ENCODE data around the gene S1PR4.

The S1PR4 gene

GRCh38 chr19:3186160-3186688 is 7.7 kb downstream of the S1PR4 start:
- TF ChIP-seq, protein P1, sequence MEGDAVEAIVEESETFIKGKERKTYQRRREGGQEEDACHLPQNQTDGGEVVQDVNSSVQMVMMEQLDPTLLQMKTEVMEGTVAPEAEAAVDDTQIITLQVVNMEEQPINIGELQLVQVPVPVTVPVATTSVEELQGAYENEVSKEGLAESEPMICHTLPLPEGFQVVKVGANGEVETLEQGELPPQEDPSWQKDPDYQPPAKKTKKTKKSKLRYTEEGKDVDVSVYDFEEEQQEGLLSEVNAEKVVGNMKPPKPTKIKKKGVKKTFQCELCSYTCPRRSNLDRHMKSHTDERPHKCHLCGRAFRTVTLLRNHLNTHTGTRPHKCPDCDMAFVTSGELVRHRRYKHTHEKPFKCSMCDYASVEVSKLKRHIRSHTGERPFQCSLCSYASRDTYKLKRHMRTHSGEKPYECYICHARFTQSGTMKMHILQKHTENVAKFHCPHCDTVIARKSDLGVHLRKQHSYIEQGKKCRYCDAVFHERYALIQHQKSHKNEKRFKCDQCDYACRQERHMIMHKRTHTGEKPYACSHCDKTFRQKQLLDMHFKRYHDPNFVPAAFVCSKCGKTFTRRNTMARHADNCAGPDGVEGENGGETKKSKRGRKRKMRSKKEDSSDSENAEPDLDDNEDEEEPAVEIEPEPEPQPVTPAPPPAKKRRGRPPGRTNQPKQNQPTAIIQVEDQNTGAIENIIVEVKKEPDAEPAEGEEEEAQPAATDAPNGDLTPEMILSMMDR (IDR thresholded peaks at IDR 0.05; ENCODE audit: insufficient read depth, low read length, poor library complexity, severe bottlenecking), result no peak
- Histone ChIP-seq H3K36me3 (ENCODE audit: control insufficient read depth, insufficient read depth, low read length) (peaks cover 8% of the 10 kb centered on the region), H3K27me3 (replicated peaks; ENCODE audit: control insufficient read depth, insufficient read depth, low read length) (no peaks in the 10 kb centered on the region), H3K4me3 (replicated peaks; ENCODE audit: low read depth, low read length) (peak overlapping the region; percentile 89)
- DNase-seq (ENCODE audit: extremely low read depth, insufficient read length), result no peak

- TF ChIP-seq, protein P1 (IDR thresholded peaks at IDR 0.05; ENCODE audit: insufficient read depth, low read length, poor library complexity, severe bottlenecking), result no peak
- Histone ChIP-seq H3K36me3 (ENCODE audit: control insufficient read depth, insufficient read depth, low read length) (peaks cover 8% of the 10 kb centered on the region), H3K27me3 (replicated peaks; ENCODE audit: control insufficient read depth, insufficient read depth, low read length) (no peaks in the 10 kb centered on the region), H3K4me3 (replicated peaks; ENCODE audit: low read depth, low read length) (peak overlapping the region; percentile 89)
- DNase-seq (ENCODE audit: extremely low read depth, insufficient read length), result peak; percentile 13
Measured at GRCh38 chr19:3186891-3187661, 8.5 kb downstream of the S1PR4 start.

DNA sequence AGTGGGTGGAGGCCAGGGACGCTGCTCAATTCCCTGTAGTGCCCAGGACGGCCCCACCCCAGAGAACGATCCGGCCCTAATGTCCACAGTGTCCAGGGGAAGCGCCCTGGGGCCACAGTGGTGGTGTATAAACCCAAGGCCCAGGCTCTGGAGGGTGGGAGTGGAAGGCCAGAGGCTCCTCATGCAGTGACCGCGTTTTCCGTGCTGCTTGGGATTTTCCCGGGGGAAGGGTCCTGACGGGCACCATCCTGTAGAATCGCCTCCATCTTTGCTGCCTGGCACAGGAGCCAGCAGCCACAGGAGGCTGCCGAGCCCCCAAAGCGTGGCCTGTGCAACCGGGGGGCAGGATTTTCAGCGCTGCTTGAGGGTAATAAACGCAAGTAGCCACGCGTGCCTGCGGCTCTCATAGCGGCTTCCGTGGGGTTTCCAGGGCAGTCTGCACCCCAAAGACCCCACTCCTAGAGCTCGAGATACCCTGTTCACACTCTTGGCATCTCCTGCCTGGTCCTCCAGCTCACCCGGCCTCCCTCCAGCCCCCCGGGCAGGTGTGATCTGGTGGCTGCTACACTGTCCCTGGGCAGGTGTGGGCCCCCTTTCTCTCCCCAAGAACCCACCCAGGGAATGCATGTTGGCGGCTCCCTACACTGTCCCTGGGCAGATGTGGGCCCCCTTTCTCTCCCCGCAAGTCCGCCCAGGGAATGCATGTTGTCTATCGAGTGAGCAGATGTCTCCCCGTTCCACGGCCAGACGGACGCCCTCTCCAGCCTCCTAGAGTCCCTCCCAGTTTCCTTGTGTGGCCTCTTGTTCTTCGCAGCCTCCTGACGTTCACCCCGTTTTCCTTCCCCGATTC is 9.3 kb downstream of the S1PR4 start:
- Histone ChIP-seq H3K27me3 (replicated peaks; ENCODE audit: control insufficient read depth, insufficient read depth, low read length) (no peaks in the 10 kb centered on the region), H3K4me3 (replicated peaks; ENCODE audit: low read depth, low read length) (no peak overlapping the region), H3K36me3 (ENCODE audit: control insufficient read depth, insufficient read depth, low read length) (peaks cover 8% of the 10 kb centered on the region)
- TF ChIP-seq, protein P1 (IDR thresholded peaks at IDR 0.05; ENCODE audit: insufficient read depth, low read length, poor library complexity, severe bottlenecking), result no peak
- peak; percentile 6 for DNase-seq (ENCODE audit: extremely low read depth, insufficient read length)

- TF ChIP-seq, protein P1 (IDR thresholded peaks at IDR 0.05; ENCODE audit: insufficient read depth, low read length, poor library complexity, severe bottlenecking), result no peak
- DNase-seq (ENCODE audit: extremely low read depth, insufficient read length), result peak; percentile 11
- Histone ChIP-seq H3K27me3 (replicated peaks; ENCODE audit: control insufficient read depth, insufficient read depth, low read length) (no peaks in the 10 kb centered on the region), H3K4me3 (replicated peaks; ENCODE audit: low read depth, low read length) (no peak overlapping the region), H3K36me3 (ENCODE audit: control insufficient read depth, insufficient read depth, low read length) (peaks cover 11% of the 10 kb centered on the region)
Measured at GRCh38 chr19:3188627-3189596, 10.3 kb downstream of the S1PR4 start.
